WI38 (cell line): ENCODE measurements around the gene ATF6.

Experiments used
- H3K4me3 ChIP-seq: 2 replicates; pipeline ENCODE4 v1.5.1; 2011; ENCODE audit warnings: low read depth, mild to moderate bottlenecking, control low read depth, low read length
- TF ChIP-seq, protein P1 (sequence below): IDR thresholded peaks from 2 replicates; pipeline ENCODE4 v1.5.1; 2012; ENCODE audit warnings: low read depth, mild to moderate bottlenecking, control low read depth, low read length

ATF6 gene

DNA sequence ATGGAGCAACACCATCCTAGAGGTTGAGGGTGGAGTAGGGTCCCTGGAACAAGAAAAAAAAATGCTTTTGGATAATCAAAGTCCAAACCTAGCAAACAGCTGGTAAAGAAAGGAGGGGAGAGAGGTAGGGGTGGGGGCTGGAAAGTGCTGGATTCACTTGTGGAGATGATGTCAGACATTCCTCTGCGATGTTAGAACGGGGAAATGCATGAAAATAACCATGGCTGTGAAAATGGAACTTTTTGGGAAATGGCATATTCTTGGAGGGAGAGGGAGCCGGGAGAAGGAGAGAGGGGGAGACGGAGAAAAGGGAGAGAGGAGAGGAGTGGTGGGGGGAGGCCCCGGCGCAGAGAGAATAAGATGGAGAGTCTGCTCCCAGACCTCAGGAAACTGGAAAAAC is 203.9 kb downstream of the ATF6 start:
- TF ChIP-seq, protein P1, sequence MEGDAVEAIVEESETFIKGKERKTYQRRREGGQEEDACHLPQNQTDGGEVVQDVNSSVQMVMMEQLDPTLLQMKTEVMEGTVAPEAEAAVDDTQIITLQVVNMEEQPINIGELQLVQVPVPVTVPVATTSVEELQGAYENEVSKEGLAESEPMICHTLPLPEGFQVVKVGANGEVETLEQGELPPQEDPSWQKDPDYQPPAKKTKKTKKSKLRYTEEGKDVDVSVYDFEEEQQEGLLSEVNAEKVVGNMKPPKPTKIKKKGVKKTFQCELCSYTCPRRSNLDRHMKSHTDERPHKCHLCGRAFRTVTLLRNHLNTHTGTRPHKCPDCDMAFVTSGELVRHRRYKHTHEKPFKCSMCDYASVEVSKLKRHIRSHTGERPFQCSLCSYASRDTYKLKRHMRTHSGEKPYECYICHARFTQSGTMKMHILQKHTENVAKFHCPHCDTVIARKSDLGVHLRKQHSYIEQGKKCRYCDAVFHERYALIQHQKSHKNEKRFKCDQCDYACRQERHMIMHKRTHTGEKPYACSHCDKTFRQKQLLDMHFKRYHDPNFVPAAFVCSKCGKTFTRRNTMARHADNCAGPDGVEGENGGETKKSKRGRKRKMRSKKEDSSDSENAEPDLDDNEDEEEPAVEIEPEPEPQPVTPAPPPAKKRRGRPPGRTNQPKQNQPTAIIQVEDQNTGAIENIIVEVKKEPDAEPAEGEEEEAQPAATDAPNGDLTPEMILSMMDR = no peak
- H3K4me3 ChIP-seq = no peak overlapping the region

DNA sequence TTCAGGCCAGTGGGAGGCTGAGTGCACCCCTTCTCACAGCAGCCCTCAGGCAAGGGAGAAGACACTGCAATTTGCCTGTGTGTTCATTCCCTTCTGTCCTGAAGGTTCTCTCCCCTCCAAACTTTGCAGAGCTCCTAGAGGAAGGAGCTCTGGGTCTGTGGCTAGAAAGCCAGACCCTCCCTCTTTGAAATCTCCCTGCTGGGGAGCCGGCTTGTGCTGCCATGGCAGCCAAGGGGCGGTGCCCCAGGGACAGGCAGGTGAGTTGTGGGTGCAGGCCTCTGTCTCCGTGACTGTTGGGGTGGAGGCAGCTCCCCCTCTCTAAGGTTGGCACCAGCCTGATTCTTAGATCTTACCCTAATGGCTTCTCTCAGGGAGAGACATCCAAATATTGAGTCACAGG is 204.5 kb downstream of the ATF6 start:
- H3K4me3 ChIP-seq = no peak overlapping the region
- TF ChIP-seq, protein P1 = no peak

DNA sequence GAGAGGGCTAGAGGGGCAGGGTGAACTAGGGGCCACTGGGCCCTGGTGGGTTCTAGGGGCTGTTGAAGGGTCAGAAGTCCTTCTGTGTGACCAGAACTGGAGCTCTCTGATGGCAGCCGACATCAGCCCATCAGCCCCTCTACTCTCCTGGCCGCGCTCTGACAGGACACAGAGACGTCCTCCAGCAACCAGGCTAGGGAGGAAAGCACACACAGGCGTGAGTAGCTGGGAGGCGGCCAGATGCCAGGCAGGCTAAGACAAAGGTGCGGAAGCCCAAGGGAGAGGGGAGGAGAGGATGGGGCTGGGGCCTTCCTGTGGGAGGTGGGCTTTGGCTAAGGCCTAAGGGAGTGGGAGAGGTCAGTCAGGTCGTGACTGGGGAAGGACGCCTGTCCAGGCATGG is 206.7 kb downstream of the ATF6 start:
- no peak overlapping the region for H3K4me3 ChIP-seq
- TF ChIP-seq, protein P1 = no peak

DNA sequence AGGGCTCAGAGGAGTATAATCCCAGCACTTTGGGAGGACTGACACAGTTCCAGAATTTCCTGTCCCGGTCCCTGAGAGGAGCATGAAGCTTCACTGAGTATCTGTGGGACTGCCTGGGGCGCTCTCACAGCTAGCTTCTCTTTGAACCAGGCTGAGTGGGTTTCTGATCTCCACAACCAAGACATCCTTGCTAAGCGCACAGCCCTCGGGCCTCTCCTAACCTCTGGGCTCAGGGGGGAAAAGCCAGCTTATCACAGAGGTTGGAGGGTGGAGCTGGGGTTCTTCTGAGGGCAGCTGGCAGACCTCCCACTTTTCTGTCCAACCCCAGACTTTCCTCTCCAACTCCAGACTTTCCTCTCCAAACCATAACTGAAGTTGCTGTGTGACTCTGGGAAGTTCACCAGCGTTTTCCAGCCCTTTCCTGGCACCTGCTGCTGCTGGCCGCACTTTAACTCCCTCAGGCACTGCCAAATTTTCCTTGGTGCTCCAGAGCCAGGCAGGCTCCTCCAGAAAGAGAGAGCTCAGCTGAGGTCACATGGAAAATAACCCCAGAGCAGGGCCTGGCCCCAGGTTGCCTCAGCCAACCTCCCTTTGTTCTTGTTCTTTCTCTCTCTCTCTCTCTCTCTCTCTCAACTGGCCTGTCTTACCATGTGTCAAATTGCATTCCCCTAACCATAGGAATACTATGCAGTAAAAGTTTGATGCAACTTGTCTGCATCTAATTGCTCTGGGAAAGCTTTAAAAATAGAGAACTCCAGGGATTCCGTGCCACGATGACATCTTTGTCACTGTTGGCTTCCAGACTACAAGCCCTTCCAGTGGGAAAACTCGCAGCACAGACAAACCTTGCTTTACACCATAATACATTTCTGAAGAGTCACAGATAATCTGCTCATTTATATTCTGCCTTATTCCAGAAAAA is 208.1 kb downstream of the ATF6 start:
- TF ChIP-seq, protein P1 = no peak
- H3K4me3 ChIP-seq = no peak overlapping the region

DNA sequence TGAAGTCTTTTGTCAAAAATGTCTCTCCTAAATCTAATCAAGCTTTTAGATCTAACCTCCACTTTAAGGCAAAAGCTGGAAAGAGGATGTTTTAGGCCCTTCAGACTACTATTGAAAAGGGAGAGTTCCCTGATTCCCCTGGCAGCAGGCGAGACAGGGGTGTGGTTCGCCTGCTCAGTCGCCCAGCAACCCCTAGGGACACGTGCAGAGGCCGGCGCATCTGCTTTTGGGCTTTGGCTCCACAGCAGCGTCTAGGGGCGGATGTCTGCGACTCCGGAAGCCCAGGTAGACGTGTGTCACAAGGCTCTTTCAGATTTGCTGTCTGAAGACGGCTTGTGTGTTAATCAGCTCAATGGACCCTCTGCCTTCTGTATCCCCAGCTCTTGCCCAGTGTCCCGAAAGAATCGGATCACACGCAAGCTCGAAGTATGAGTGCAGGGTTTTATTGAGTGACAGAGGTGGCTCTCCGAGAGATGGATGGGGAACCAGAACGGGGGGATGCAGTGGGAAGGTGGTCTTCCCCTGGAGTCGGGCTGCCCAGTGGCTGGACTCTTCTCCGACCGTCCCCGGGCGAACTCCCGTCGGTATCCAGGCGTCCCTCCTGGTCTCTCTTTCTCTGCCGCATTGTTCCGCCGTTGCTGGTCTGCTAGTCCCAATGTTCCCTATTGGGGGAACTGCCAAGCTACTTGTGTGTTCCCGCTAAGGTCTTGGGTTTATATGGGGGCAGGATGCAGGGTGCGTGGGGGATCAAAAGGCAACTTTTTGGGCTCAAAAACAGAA is 212.1 kb downstream of the ATF6 start:
- TF ChIP-seq, protein P1 = no peak

DNA sequence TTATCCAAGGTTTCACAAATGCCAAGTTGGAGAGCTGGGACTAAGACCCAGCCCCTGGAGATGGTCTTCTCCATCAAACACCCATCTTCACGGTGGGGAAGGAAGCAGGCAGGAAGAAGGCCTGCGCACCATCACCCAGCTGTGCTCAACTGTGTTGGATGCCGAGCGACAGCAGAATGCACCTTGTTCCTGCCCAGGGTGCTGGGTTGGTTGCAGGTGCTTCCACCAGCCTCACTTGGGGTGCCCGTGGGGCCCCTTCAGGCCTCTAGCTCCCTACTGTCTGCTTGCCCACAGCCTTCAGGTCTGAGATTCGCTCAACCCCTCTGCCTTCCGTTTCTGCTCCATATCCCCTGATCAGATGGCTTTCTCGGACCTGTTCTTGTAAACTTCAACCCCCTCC is 215.0 kb downstream of the ATF6 start:
- no peak overlapping the region for H3K4me3 ChIP-seq
- TF ChIP-seq, protein P1 = no peak

More for the DNA sequence above, 212.1 kb downstream of the ATF6 start:
- H3K4me3 ChIP-seq = no peak overlapping the region
